GM19328 (cell line): ENCODE results near the gene UNC5A.

Source experiments
- ATAC-seq: cut with Tn5 transposase; IDR thresholded peaks from one replicate; pipeline ENCODE4 v1.9.1; 2021; ENCODE audit warnings: mild to moderate bottlenecking, moderate library complexity; ENCODE audit not compliant: unreplicated experiment

Gene UNC5A

DNA sequence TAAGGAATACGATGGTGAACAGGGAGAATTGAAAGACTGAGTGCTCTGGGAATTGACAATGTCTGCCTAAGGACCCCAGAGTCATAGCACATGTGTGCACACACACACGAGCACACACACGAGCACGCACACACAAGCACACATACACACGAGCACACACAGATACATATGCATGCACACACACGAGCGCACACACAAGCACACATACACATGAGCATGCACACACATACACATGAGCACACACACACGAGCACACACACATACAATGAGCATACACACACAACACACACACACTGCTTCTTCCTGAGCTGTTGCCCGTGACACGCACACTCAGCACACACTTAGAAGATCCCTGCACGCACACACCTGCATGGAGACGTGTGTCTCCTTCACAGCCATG is 10.9 kb upstream of the UNC5A start:
- ATAC-seq: no peak

DNA sequence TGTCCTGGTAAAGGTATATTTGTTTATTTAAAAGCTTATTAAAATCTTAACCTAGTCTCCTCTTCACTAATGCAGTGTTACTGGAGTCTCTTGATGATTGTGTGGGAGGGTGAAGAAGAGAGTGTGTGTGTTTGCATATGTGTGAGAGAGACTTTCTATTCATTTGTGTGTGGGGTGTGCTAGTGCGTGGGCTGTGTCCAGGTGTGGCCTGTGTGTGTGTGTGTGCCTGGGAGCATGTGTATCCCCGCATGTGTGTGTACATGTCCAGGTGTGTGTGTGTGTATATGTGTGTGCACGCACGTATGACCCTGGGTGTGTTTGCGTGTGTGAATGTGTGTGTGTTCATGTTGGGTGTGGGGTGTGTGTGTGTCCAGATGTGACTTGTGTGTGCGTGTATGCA is 10.3 kb upstream of the UNC5A start:
- ATAC-seq: no peak

DNA sequence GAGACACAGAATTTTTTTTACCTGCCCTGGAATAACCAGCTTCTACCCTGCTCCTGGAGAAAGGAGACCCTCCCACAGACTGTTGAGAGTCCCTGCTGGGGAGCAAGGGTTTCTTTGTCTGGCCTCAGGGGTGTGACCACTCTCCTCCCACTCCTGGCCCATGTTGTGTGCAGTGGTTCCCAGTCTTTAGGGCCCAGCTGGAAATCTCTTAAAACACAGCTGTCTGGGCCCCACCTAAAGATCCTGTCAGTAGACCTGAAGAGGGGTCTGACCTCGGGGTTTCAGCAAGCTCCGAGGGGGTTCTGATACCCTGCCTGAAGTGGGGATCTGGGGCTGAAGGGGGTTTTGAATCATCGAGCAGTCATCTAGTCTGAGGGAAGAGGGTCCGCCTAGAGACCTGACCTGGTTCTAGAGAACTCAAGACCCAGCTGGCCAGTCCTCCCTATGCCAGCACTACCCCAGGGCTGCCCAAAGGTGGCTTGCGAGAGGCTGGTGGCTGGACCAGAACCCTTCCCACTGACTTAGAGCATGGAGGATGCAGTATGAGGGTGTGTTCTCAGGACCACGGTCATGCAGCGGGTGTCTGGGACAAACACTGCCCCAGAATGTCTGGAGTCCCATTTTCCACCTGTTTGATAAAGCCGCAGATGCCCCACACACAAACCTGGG is 8.1 kb upstream of the UNC5A start:
- no peak for ATAC-seq

GRCh38 chr5:176803068-176803942 is 7.1 kb upstream of the UNC5A start:
- ATAC-seq: no peak

DNA sequence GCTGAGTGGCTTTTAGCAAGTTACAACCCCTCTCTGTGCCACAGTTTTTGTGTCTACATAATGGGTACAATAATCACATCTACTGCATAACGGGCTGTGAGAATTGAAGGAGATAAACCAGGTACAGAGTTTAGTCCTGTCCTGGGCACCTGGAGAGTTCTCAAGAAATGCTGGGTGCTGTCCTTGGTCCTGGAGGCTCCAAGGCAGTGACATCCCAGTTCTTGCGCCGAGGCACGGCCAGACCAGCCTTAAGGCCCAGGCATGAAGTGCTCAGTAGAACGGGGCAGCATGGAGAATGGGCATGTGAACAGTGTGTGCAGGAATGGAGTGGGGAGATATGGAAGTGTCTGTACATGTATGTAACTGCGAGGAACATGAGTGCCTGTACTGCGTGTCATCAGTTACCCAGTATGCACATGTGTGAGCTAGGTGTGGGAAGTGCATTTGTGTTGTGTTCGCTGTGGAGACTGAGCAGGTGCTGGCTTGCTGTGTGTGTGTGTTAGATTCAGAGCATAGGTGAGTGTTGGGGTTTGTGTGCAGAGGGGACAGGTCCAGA is 6.3 kb upstream of the UNC5A start:
- no peak for ATAC-seq

DNA sequence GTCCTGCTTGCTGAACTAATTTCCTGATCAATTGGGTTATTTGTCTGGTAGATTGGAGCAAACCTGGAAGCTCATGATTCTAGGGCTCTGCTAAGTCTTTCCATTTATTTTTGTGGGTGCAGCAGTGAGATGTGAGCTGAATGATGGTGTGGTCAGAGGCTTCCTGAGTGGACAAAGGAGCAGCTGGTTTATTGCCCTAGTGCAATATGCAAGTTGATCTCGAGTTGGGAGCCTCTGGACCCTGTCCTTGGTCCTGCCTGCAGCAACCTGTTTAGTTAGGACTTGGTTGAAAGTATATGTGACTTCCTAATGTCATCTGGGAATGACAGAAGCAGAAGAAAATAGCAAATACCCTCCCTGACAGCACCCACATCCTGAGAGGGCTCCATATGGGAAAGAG is 4.2 kb upstream of the UNC5A start:
- ATAC-seq: no peak

DNA sequence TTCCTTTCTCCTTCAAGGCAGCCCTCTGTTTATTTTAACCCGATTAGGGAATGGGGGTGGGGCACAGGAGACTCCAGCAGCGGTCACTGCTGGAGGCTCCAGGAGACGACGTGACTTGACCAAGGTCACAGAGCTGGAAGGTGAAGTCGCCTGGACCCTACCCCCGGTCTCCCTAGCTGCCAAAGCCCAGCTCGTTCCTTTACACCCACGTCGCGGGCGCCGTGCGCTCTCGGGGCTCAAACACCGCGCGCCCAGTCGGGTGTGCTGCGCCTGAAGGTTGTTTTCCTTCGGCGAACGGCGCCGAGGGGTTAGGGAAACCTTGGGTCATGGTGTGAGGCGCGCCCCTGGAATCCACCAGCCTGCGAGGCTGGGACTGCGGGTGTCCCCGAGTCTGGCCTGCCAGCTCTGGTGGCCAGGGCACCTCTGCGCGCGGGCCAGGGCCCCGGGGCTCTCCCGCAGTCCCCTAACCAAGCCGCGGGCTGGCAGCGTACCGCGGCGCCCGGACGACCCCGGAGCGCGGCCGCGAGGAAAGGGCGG is 747 bp upstream of the UNC5A start:
- ATAC-seq: no peak

- no peak for ATAC-seq
Observed at GRCh38 chr5:176810687-176811501, 535 bp downstream of the UNC5A start.

DNA sequence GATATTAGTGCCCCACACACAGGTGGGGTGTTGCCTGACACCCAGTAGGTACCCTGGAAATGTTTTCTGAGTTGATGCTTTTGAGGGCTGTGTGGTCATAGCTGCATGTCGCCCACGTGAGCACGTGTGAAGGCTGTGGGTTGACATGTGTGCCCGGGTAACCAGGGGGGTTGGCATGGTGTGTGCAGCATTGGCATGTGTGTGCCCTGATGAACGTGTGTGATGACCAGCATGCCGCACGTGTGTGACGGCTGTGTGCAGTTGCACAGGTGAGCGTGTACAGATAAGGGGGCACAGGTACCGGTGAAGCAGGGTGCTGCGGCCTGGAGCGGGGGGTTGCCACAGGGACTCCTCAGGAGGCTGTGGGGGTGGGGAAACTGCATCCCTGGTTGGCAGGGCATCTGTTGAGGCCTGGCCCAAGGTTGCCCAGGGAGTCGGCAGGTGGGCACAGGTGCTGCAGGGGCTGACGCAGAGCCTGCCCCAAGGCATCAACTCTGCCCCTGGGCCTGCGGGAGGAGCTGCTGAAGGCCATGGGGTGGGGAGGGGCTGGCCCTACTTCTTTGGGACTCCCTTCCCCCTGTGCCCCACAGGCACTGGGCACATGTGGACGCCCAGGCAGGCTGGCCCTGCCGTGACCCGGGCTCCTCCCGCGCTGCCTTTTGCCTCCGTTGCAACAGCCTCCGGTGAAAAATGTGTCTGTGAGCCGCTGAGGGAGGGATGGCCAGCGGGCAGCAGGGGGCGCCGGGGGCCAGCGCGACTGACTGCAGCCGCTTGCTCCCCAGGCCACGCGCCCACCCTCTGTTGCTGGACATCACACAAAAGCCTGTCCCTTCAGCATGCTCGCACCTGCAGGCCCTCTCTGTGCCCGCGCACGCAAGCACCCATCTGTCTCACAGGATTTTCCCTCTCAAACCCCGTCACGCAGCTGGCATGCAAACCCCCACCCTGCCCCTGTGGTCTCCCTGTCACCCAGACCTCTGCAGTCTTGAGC is 2.2 kb downstream of the UNC5A start:
- ATAC-seq: no peak

- no peak for ATAC-seq
Observed at GRCh38 chr5:176813587-176814312, 3.4 kb downstream of the UNC5A start.

DNA sequence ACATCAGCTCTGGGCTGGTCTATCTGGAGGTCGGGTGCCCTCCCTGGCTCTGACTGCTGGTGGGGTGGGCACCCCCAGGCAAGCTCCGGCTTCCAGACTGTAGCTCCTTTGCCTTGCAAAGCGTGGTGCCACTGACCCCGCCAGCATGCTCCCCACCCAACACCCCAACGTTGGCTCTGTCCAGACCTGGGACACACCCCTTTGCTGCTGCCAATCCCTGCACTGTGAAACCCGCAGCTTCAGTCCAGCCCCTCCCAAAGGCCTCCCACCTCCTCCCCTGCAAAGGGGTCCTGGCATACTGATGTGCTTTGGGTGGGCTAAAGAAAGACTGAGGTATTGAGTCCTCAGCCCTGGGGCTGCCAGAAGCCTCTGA is 3.9 kb downstream of the UNC5A start:
- no peak for ATAC-seq

- no peak for ATAC-seq
Observed at GRCh38 chr5:176814836-176815438, 4.6 kb downstream of the UNC5A start.

DNA sequence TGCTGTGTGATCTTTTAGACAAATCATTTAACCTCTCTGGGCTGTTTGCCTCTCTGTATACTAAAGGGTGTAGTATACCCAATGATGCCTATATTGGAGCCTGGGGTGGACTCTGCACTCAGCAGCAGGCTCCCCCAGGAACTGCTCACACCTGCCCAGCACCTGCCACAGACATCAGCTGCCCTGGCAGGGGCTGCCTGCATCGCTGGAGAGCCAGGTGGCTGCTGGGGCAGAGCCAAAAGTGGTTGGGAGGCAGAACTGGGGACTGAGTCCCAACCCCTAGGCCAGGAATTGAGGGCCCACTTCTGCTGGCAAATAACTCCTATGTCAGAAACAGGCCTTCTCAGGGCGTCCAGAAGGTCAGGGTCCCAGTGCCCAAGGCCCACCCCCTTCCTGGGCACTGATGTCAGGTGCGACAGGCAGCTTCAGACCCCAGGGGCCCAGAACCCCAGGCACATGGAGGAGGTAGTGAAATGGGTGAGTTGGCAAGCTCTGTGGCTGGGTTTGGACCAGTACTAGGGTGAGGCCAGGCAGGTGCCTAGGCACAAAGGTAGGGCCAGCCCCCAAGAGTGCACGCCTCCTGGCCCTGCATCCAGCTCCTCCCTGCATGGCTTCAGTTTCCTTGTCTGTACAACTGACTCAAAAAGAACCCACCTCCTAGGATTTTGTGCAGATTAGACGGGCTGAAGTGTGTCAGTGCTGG is 5.8 kb downstream of the UNC5A start:
- ATAC-seq: no peak

DNA sequence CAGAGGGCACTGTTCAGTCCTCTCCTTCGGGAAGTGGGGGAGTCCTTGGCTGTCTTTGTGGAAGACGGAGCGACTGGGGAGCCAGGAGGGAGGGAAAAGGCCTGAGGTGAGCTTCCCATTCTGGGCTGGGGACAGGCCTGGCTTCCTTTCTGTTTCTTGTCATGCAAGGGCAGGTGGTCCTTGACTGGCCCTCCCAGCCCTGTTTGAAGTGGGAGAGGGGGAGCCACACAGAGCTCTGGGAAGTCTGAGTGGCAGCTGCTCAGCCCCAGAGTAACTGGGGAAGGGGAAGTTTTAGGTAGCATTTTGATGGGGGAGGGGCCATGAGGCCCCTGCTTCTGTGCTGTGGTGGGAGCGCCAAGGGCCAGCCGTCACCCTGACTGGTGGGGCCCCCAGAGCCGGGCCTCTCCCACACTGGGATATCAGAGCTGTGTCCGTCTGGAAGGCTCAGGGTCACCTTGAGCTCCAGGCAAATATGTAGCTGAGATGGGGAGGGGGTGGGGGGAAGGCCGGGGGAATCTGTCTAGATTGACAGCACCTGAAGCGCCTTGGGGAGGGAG is 6.5 kb downstream of the UNC5A start:
- ATAC-seq: no peak

DNA sequence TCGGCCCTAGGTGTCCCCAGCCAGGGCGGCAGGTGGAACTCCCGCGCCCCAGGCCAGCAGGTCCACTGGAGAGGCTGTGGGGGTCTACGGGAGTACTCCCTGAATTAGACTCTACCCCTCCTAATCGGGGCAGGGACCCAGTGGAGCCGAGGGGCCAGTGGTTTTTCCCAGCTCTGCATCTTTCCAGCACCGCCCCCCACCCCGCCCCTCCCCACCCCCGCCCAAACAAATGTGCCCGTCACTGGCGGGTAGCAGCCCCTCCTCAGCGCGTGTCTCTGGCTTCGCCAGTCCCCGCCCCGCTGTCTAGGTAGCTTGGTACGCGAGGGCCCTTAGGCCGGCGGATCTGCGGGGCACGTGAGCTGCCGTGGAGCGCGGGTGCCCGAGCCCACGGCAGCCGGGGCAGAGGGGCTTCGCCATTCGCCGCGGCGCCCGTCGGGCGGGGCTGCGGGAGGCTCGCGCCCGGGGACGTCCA is 7.0 kb downstream of the UNC5A start:
- ATAC-seq: no peak

DNA sequence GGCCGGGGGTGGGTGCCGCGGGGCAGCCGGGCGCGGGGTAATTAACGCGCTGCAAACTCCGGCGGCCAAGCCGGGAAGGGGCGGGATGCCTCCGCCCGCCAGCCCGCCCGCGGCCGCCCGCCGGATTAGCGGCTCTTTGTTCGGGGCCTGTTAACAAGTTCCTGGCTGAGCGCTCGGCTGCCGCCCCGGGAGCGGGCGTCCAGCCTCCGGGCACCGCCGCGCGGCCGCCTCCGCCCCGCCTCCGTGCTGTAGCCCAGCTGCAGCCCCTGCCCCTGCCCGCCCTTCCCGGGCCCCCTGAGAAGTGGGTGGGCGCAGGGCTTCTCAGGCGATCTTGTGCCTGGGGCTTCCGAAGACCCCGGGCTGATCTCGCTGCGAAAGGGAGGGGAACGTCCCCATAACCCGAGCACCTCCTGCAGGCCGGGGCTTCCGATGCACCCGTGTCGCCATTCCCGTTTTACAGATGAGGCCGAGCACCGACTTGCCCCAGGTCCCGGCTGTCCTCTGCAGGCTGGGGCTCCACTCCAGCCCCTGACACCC is 7.5 kb downstream of the UNC5A start:
- ATAC-seq: no peak

- ATAC-seq: no peak
Observed at GRCh38 chr5:176818391-176819098, 8.2 kb downstream of the UNC5A start.
